GM23248 (cell line): ENCODE results near the gene DCHS2.

Experiments
- EZH2 ChIP-seq: fragments of 200-600 bp; sonication (generic); IDR thresholded peaks from 2 replicates; pipeline ENCODE4 v1.6.1; 2018; ENCODE audit warnings: antibody characterized with exemption, mild to moderate bottlenecking; ENCODE audit not compliant: insufficient read depth, poor library complexity, severe bottlenecking
- EZH2phosphoT487 ChIP-seq: fragments of 200-600 bp; sonication (generic); IDR thresholded peaks from 2 replicates; pipeline ENCODE4 v1.6.1; 2018; ENCODE audit warnings: antibody characterized with exemption, moderate library complexity, mild to moderate bottlenecking, low read depth; ENCODE audit not compliant: insufficient read depth

- TF ChIP-seq EZH2phosphoT487 (no peak), EZH2 (peak; percentile 90)
Measured at GRCh38 chr4:154491341-154492271, at the start of gene DCHS2.
